Measurements from ENCODE around the gene KRTAP1-4.
"Not testable (repeated sequence)": the region's sequence is repeated elsewhere in the genome, so short reads cannot be mapped to it uniquely, and the experiment has no call there.

Gene KRTAP1-4

DNA sequence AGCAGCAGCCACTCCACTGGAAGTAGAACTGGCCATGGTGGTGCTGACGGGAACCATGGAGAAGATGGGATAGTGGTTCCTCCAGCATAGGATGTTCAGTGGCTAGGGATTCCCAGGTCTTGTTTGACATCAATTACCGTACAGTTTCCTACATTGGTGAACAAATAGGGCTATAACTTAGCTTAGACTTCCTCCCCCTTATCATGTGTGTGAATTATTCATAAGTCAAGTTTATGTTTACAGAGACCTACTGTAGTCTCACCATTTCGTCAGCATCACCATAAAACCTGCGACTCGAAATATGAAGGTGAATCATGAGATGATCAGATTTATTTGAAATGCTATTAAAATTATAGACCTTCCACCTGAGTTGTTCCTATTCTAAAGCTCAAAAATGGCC is 28.7 kb upstream of the KRTAP1-4 start:
- no peak overlapping the region for H3K9ac ChIP-seq (ENCODE audit: low read depth, low read length)
- H3K36me3 ChIP-seq (ENCODE audit: insufficient read depth, low read length), result no peaks in the 10 kb centered on the region
- 0 out of 2 replicates have a peak, but pooled peaks cover 4% of the 10 kb centered on the region for H3K4me1 ChIP-seq (ENCODE audit: insufficient read depth, low read length)
- H3K9me3 ChIP-seq (ENCODE audit: control insufficient read depth, insufficient read depth, low read length), result no peaks in the 10 kb centered on the region; the same call in 1 of the 2 replicates

DNA sequence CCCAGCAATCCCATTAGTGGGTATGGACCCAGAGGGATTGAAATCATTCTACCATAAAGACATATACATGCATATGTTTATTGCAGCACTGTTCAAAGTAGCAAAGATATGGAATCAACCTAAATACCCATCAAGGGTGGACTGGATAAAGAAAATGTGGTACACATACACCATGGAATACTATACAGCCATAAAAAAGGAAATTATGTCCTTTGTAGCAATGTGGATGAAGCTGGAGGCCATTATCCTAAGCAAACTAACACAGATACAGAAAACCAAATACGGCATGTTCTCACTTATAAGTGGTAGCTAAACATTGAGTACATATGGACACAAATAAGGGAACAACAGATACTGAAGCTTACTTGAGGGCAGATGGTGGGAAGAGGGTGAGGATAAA is 27.6 kb upstream of the KRTAP1-4 start:
- 0 out of 2 replicates have a peak, but pooled peaks cover 4% of the 10 kb centered on the region for H3K4me1 ChIP-seq (ENCODE audit: insufficient read depth, low read length)

DNA sequence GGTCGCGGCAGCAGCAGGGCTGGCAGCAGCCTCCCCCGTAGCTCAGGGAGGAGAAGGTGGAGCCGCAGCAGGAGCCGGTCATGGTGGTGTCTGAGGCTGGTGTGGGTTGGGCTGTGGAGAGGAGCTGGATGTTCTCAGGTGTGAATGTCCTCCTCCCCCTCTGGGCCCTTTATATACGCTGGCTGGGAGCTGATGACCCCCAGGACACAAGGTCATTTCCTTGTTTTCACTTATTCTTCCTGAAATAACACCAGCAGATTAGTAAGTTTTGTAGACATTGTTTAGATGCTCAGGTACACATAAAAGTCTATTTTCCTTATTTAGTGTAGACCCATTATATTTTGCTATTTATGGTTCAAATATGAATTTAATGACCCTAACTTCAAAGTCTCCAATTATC is 25.1 kb upstream of the KRTAP1-4 start, which contains the start of gene KRTAP2-2:
Gene KRTAP2-2, minus strand, starts transcription at position 101 of the 400 bp plus-strand sequence. Its CDS starts 19 bp downstream, at position 82.
- H3K36me3 ChIP-seq (ENCODE audit: insufficient read depth, low read length); H3K4me1 ChIP-seq (ENCODE audit: insufficient read depth, low read length); H3K9ac ChIP-seq (ENCODE audit: low read depth, low read length); H3K9me3 ChIP-seq (ENCODE audit: control insufficient read depth, insufficient read depth, low read length): not testable (repeated sequence)

More for the DNA sequence above, 27.6 kb upstream of the KRTAP1-4 start:
- H3K9me3 ChIP-seq (ENCODE audit: control insufficient read depth, insufficient read depth, low read length), result no peaks in the 10 kb centered on the region; the same call in 1 of the 2 replicates
- no peaks in the 10 kb centered on the region for H3K36me3 ChIP-seq (ENCODE audit: insufficient read depth, low read length)
- no peak overlapping the region for H3K9ac ChIP-seq (ENCODE audit: low read depth, low read length)

DNA sequence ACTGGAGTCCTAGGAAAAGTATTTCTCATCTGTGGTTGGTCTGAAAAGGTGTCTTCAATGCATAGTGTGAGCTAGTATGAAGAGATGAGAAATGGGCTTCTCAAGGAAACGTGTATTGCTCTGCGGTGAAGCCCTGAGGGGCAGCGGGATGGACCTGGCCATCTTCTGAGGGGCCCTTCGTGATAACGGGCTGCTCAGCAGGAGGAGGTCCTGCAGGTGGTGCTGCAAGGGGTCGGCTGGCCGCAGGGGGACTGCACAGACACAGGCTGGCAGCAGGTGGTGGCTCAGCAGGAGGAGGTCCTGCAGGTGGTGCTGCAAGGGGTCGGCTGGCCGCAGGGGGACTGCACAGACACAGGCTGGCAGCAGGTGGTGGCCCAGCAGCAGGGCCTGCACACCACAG is 24.6 kb upstream of the KRTAP1-4 start:
- not testable (repeated sequence) for H3K9me3 ChIP-seq (ENCODE audit: control insufficient read depth, insufficient read depth, low read length); H3K4me1 ChIP-seq (ENCODE audit: insufficient read depth, low read length); H3K36me3 ChIP-seq (ENCODE audit: insufficient read depth, low read length); H3K9ac ChIP-seq (ENCODE audit: low read depth, low read length)

DNA sequence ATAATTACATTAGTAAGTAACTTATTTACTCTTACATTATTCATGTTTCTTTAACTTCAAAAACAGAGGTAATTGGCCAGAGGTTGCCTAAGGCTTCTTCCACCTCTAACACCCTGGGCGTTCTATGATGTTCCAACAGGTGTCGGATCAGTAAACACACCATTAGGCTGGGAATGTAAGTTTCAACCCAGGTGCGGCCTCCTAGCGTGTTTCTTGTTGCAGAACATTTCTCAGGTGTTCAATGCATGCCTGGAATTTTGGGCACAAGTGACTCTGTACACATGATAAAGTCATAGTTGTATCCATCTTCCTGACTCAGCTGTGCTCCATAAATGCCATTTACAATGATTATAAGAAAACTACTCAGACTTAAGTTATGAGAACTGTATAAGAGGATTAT is 24.0 kb upstream of the KRTAP1-4 start:
- H3K9me3 ChIP-seq (ENCODE audit: control insufficient read depth, insufficient read depth, low read length), result no peaks in the 10 kb centered on the region; the same call in 1 of the 2 replicates
- H3K9ac ChIP-seq (ENCODE audit: low read depth, low read length), result no peak overlapping the region
- 0 out of 2 replicates have a peak, but pooled peaks cover 3% of the 10 kb centered on the region for H3K4me1 ChIP-seq (ENCODE audit: insufficient read depth, low read length)
- no peaks in the 10 kb centered on the region for H3K36me3 ChIP-seq (ENCODE audit: insufficient read depth, low read length)

GRCh38 chr17:41052566-41052965 is 22.6 kb upstream of the KRTAP1-4 start:
- peaks cover 7% of the 10 kb centered on the region; the same call in 1 of the 2 replicates for H3K4me1 ChIP-seq (ENCODE audit: insufficient read depth, low read length)
- H3K9ac ChIP-seq (ENCODE audit: low read depth, low read length), result no peak overlapping the region
- no peaks in the 10 kb centered on the region for H3K36me3 ChIP-seq (ENCODE audit: insufficient read depth, low read length)
- H3K9me3 ChIP-seq (ENCODE audit: control insufficient read depth, insufficient read depth, low read length), result no peaks in the 10 kb centered on the region; the same call in 1 of the 2 replicates

DNA sequence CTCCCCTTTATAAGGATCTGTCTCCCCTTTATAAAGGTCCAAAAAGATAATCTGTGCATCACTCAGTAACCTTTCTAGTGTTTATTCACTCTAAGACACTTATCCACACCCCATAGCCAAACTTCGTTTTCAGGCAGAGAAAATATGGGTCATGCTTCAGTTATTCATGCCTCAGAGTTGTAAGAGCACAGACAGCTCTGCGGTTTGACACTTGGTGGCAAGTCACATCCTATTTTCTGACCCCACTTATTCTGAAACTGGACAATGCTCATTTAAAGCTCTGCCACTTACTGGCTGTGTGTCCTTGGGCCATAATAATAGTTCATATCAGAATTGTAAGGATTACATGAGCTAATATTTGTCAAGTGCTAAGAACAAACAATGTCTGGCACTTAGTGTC is 19.1 kb upstream of the KRTAP1-4 start:
- Histone ChIP-seq H3K9ac (ENCODE audit: low read depth, low read length) (no peak overlapping the region), H3K9me3 (ENCODE audit: control insufficient read depth, insufficient read depth, low read length) (no peaks in the 10 kb centered on the region; the same call in 1 of the 2 replicates), H3K4me1 (ENCODE audit: insufficient read depth, low read length) (peaks cover 7% of the 10 kb centered on the region; the same call in 1 of the 2 replicates), H3K36me3 (ENCODE audit: insufficient read depth, low read length) (no peaks in the 10 kb centered on the region)

DNA sequence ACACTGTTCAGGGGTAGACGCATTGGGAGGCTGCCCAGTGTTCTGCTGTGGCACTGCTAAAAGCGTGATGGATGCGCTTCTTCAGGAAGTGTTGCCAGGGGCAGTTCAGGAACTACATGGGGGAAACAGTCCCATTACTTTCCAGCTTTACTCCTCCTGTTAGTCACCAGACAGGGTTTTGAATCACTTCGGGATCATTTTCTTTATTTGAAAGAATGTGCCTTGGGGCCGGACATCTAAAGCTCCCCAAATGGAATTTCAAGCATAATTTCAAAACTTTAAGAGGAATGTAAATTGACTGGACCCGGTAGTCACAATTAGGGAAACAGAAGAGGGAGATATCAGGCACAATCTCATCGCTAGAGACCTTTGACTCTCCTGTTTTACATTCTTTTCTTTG is 18.4 kb upstream of the KRTAP1-4 start:
- Histone ChIP-seq H3K4me1 (ENCODE audit: insufficient read depth, low read length) (peaks cover 7% of the 10 kb centered on the region; the same call in 1 of the 2 replicates), H3K9ac (ENCODE audit: low read depth, low read length) (no peak overlapping the region), H3K36me3 (ENCODE audit: insufficient read depth, low read length) (no peaks in the 10 kb centered on the region), H3K9me3 (ENCODE audit: control insufficient read depth, insufficient read depth, low read length) (no peaks in the 10 kb centered on the region)

DNA sequence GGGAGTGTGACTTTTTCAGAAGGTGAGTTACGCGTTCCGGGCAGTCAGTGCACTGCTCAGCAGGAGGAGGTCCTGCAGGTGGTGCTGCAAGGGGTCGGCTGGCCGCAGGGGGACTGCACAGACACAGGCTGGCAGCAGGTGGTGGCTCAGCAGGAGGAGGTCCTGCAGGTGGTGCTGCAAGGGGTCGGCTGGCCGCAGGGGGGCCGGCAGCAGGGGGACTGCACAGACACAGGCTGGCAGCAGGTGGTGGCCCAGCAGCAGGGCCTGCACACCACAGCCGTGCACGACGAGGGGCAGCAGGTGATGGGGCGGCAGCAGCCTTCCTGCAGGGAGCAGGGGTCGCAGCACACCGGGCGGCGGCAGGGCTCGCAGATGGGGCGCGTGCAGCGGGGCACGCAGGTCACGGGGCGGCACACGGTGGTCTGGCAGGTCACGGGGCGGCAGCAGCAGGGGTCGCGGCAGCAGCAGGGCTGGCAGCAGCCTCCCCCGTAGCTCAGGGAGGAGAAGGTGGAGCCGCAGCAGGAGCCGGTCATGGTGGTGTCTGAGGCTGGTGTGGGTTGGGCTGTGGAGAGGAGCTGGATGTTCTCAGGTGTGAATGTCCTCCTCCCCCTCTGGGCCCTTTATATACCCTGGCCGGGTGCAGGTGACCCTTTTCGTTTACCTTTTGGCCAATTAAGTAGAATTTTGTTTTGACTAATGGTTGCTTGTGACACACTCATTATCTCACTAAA is 16.9 kb upstream of the KRTAP1-4 start, which contains the start of gene KRTAP2-1:
Gene KRTAP2-1, minus strand, starts transcription at position 582 of the 731 bp plus-strand sequence. Its CDS starts 49 bp downstream, at position 533.
- H3K9ac ChIP-seq (ENCODE audit: low read depth, low read length); H3K9me3 ChIP-seq (ENCODE audit: control insufficient read depth, insufficient read depth, low read length); H3K36me3 ChIP-seq (ENCODE audit: insufficient read depth, low read length); H3K4me1 ChIP-seq (ENCODE audit: insufficient read depth, low read length): not testable (repeated sequence)

- peaks cover 10% of the 10 kb centered on the region; the same call in 1 of the 2 replicates for H3K4me1 ChIP-seq (ENCODE audit: insufficient read depth, low read length)
- H3K9ac ChIP-seq (ENCODE audit: low read depth, low read length), result no peak overlapping the region
- H3K36me3 ChIP-seq (ENCODE audit: insufficient read depth, low read length), result no peaks in the 10 kb centered on the region
- no peaks in the 10 kb centered on the region for H3K9me3 ChIP-seq (ENCODE audit: control insufficient read depth, insufficient read depth, low read length)
Measured at GRCh38 chr17:41042953-41043352, 13.0 kb upstream of the KRTAP1-4 start.

GRCh38 chr17:41040783-41041571 is 11.0 kb upstream of the KRTAP1-4 start, which contains the start of gene KRTAP1-1:
Gene KRTAP1-1 (minus strand): TSS chr17:41041450. CDS start chr17:41041397, 53 bp downstream.
- peaks cover 12% of the 10 kb centered on the region; the same call in 1 of the 2 replicates for H3K4me1 ChIP-seq (ENCODE audit: insufficient read depth, low read length)
- not testable (repeated sequence) for H3K36me3 ChIP-seq (ENCODE audit: insufficient read depth, low read length); H3K9ac ChIP-seq (ENCODE audit: low read depth, low read length); H3K9me3 ChIP-seq (ENCODE audit: control insufficient read depth, insufficient read depth, low read length)

DNA sequence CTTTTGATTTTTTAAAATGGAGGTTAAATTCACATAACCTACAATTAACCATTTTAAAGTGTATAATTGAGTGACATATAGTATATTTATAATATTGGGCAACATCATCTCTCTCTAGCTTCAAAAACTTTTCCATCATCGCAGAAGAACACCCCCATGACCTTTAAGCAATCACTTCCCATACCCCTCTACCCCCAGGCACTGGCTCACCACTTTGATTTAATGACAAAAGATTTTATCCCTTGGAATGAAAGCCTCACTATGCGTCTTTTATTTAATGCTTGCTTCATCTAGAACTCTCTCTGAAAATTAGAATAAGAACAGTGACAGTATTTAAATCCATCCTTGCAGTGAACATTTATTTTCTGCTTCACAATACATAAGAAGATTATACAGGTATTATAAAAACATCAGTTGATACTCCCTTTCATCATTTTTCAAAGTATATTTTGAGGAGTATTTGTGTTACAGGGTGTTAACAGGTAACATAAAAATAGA is 7.9 kb upstream of the KRTAP1-4 start:
- peaks cover 12% of the 10 kb centered on the region; the same call in 1 of the 2 replicates for H3K4me1 ChIP-seq (ENCODE audit: insufficient read depth, low read length)
- no peaks in the 10 kb centered on the region for H3K9me3 ChIP-seq (ENCODE audit: control insufficient read depth, insufficient read depth, low read length)
- no peaks in the 10 kb centered on the region for H3K36me3 ChIP-seq (ENCODE audit: insufficient read depth, low read length)
- H3K9ac ChIP-seq (ENCODE audit: low read depth, low read length), result no peak overlapping the region

DNA sequence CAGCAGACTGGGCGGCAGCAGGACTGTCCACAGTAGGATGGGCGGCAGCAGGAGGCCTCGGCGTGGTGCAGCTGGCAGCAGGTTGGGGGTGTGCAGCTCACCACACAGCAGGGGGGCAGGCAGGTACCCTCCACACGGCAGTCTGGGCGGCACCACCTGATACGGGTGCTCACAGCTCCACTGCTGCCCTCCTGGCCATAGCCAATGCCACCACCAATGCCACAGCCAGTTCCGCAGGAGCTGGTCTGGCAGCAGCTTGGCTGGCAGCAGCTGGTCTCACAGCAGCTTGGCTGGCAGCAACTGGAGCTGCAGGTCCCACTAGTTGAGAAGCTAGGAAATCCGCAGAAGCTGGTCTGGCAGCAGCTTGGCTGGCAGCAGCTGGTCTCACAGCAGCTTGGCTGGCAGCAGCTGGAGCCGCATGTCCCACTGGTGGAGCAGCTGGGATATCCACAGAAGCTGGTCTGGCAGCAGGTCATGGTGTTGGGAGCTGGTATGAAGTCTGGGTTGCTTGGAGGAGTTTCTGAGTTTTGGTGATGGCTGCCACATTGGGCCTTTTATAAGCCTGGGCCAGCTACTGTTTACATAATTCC is 4.4 kb upstream of the KRTAP1-4 start, which contains the start of gene KRTAP1-3:
Gene KRTAP1-3, minus strand, starts transcription at position 529 of the 590 bp plus-strand sequence. Its CDS starts 53 bp downstream, at position 476.
- not testable (repeated sequence) for H3K9me3 ChIP-seq (ENCODE audit: control insufficient read depth, insufficient read depth, low read length); H3K36me3 ChIP-seq (ENCODE audit: insufficient read depth, low read length); H3K9ac ChIP-seq (ENCODE audit: low read depth, low read length)
- H3K4me1 ChIP-seq (ENCODE audit: insufficient read depth, low read length), result peaks cover 12% of the 10 kb centered on the region; the same call in 1 of the 2 replicates

Data from ES-I3 (cell line).